H9 (cell line): ENCODE results near the gene SRSF7. TPM values are rescaled to one million over a fixed set of nuclear protein-coding genes. Genes with fewer than 3 reads are reported as not detected.

Experiments used
- DNase-seq: peaks from one replicate; pipeline ENCODE4 v3.0.0-alpha.2; 2017
- H2AFZ ChIP-seq: one replicate; pipeline ENCODE4 v1.6.1; 2013; ENCODE audit warnings: mild to moderate bottlenecking, low read length, control low read depth, moderate library complexity
- H2AK5ac ChIP-seq: 2 replicates; pipeline ENCODE4 v1.6.1; 2013; ENCODE audit warnings: low read length, control low read depth, mixed read lengths; ENCODE audit not compliant: insufficient read length
- H2BK120ac ChIP-seq: one replicate; pipeline ENCODE4 v1.6.1; 2013; ENCODE audit warnings: low read depth, mild to moderate bottlenecking, low read length, control low read depth, inconsistent platforms; ENCODE audit not compliant: poor library complexity, severe bottlenecking
- H2BK12ac ChIP-seq: 2 replicates; pipeline ENCODE4 v1.6.1; 2013; ENCODE audit warnings: low read length, control low read depth, mixed read lengths, low read depth; ENCODE audit not compliant: insufficient read length
- H2BK15ac ChIP-seq: 2 replicates; pipeline ENCODE4 v1.6.1; 2013; ENCODE audit warnings: low read depth, low read length, control low read depth
- H2BK20ac ChIP-seq: one replicate; pipeline ENCODE4 v1.6.1; 2013; ENCODE audit warnings: low read depth, mild to moderate bottlenecking, low read length, control low read depth, inconsistent platforms; ENCODE audit not compliant: poor library complexity, severe bottlenecking
- H2BK5ac ChIP-seq: 2 replicates; pipeline ENCODE4 v1.6.1; 2013; ENCODE audit warnings: low read length, control low read depth, mixed read lengths; ENCODE audit not compliant: insufficient read length
- H3K14ac ChIP-seq: 2 replicates; pipeline ENCODE4 v1.6.1; 2013; ENCODE audit warnings: low read length, control low read depth; ENCODE audit not compliant: insufficient read depth
- H3K18ac ChIP-seq: 2 replicates; pipeline ENCODE4 v1.6.1; 2013; ENCODE audit warnings: low read depth, mild to moderate bottlenecking, mixed read lengths, low read length, control low read depth; ENCODE audit not compliant: insufficient read length
- H3K23ac ChIP-seq: 2 replicates; pipeline ENCODE4 v1.6.1; 2013; ENCODE audit warnings: low read length, control low read depth, mixed read lengths, low read depth; ENCODE audit not compliant: insufficient read length
- H3K23me2 ChIP-seq: 2 replicates; pipeline ENCODE4 v1.6.1; 2013; ENCODE audit warnings: low read depth, mild to moderate bottlenecking, mixed read lengths, low read length, control low read depth; ENCODE audit not compliant: insufficient read length, poor library complexity, severe bottlenecking
- H3K27ac ChIP-seq: 2 replicates; pipeline ENCODE4 v1.5.1; 2013; ENCODE audit warnings: low read length, control low read depth, mixed read lengths, low read depth; ENCODE audit not compliant: insufficient read length
- H3K27me3 ChIP-seq: 2 replicates; pipeline ENCODE4 v1.6.1; 2013; ENCODE audit warnings: low read length, control low read depth, inconsistent platforms; ENCODE audit not compliant: insufficient read depth
- H3K4ac ChIP-seq: 2 replicates; pipeline ENCODE4 v1.6.1; 2013; ENCODE audit warnings: low read depth, mild to moderate bottlenecking, control low read depth, inconsistent platforms, low read length, moderate library complexity
- H3K4me1 ChIP-seq: 2 replicates; pipeline ENCODE4 v1.6.1; 2013; ENCODE audit warnings: low read length, control low read depth, inconsistent platforms; ENCODE audit not compliant: insufficient read depth
- H3K4me2 ChIP-seq: 2 replicates; pipeline ENCODE4 v1.6.1; 2013; ENCODE audit warnings: low read length, control low read depth, mixed read lengths; ENCODE audit not compliant: insufficient read length, insufficient read depth
- H3K56ac ChIP-seq: 2 replicates; pipeline ENCODE4 v1.6.1; 2013; ENCODE audit warnings: low read depth, mild to moderate bottlenecking, mixed read lengths, low read length, control low read depth; ENCODE audit not compliant: insufficient read length
- H3K79me1 ChIP-seq: 2 replicates; pipeline ENCODE4 v1.6.1; 2013; ENCODE audit warnings: low read depth, mild to moderate bottlenecking, moderate library complexity, low read length, control low read depth, inconsistent platforms; ENCODE audit not compliant: insufficient read depth, poor library complexity, severe bottlenecking
- H3K79me2 ChIP-seq: 2 replicates; pipeline ENCODE4 v1.6.1; 2013; ENCODE audit warnings: low read length, control low read depth, inconsistent platforms; ENCODE audit not compliant: insufficient read depth
- H3K9ac ChIP-seq: 2 replicates; pipeline ENCODE4 v1.6.1; 2013; ENCODE audit warnings: low read length, control low read depth, mixed read lengths; ENCODE audit not compliant: insufficient read length; ENCODE audit errors: extremely low read depth
- H3K9me3 ChIP-seq: one replicate; pipeline ENCODE4 v1.6.1; 2013; ENCODE audit warnings: low read depth, low read length, inconsistent platforms; ENCODE audit not compliant: control insufficient read depth
- H3T11ph ChIP-seq: one replicate; pipeline ENCODE4 v1.6.1; 2013; ENCODE audit warnings: mild to moderate bottlenecking, low read length, control low read depth, inconsistent platforms
- H4K20me1 ChIP-seq: one replicate; pipeline ENCODE4 v1.6.1; 2013; ENCODE audit not compliant: control insufficient read depth, insufficient read length, insufficient read depth
- H4K5ac ChIP-seq: 2 replicates; pipeline ENCODE4 v1.6.1; 2013; ENCODE audit warnings: low read depth, mild to moderate bottlenecking, mixed read lengths, low read length, control low read depth; ENCODE audit not compliant: insufficient read length
- H4K8ac ChIP-seq: replicated peaks from 2 replicates; pipeline ENCODE4 v1.6.1; 2013; ENCODE audit warnings: low read length, control low read depth, mixed read lengths, low read depth; ENCODE audit not compliant: insufficient read length
- H4K91ac ChIP-seq: 2 replicates; pipeline ENCODE4 v1.6.1; 2013; ENCODE audit warnings: low read depth, mild to moderate bottlenecking, moderate library complexity, mixed read lengths, low read length, control low read depth; ENCODE audit not compliant: insufficient read length
- H3K27ac Mint-ChIP-seq, 3 experiments: 2 replicates in 2 of 3; 3 replicates in 1 of 3; pipeline ENCODE4 v1.8.0; 2020 to 2021; ENCODE audit warnings: mixed read lengths in 3 of 3, mild to moderate bottlenecking in 1 of 3, moderate library complexity in 1 of 3
- H3K27me3 Mint-ChIP-seq: 2 replicates; pipeline ENCODE4 v1.8.0; 2021; ENCODE audit warnings: low read depth, mild to moderate bottlenecking, moderate library complexity, mixed read lengths
- H3K36me3 Mint-ChIP-seq, 3 experiments: 2 replicates in 2 of 3; 3 replicates in 1 of 3; pipeline ENCODE4 v1.8.0; 2020 to 2021; ENCODE audit warnings: low read depth in 3 of 3, mixed read lengths in 3 of 3; ENCODE audit not compliant: insufficient read depth in 1 of 3
- H3K4me1 Mint-ChIP-seq, 2 experiments: 2 replicates each; pipeline ENCODE4 v1.8.0; 2020; ENCODE audit warnings: mixed read lengths in 2 of 2
- H3K4me3 Mint-ChIP-seq, 2 experiments: 2 replicates in 1 of 2; 3 replicates in 1 of 2; pipeline ENCODE4 v1.8.0; 2020 to 2021; ENCODE audit warnings: mild to moderate bottlenecking in 2 of 2, mixed read lengths in 2 of 2, moderate library complexity in 1 of 2
- H3K9me3 Mint-ChIP-seq, 2 experiments: 2 replicates in 1 of 2; 3 replicates in 1 of 2; pipeline ENCODE4 v1.8.0; 2020; ENCODE audit warnings: mild to moderate bottlenecking in 2 of 2, mixed read lengths in 2 of 2, moderate library complexity in 1 of 2
- CTCF ChIP-seq: fragments of 200-600 bp; sonication (generic); conservative IDR thresholded peaks from 3 replicates; pipeline ENCODE4 v1.8.0; 2021; ENCODE audit warnings: antibody characterized with exemption, mild to moderate bottlenecking
- WGBS: extraction: QIAGEN DNeasy Blood & Tissue Kit; methylation state at CpG from one replicate; pipeline ENCODE4 v1.1.7; 2013; ENCODE audit warnings: missing lambda C conversion rate, low lambda C conversion rate, mixed read lengths; ENCODE audit not compliant: insufficient read length; ENCODE audit errors: extremely low coverage; 5-methylcytosine and 5-hydroxymethylcytosine counted together
- total RNA-seq: library from RNA; stranded (reverse); gene quantifications from 2 replicates; pipeline ENCODE4 v1.2.1, GENCODE V29; 2021

The SRSF7 gene
- total RNA-seq, 1 experiment from 2014 or later = 576 TPM

GRCh38 chr2:38765551-38765950 lies 14.4 kb upstream of the SRSF7 start:
- H2BK12ac ChIP-seq = no peak overlapping the region
- no peak overlapping the region for H2BK120ac ChIP-seq
- H3K79me1 ChIP-seq = no peaks in the 10 kb centered on the region
- no peaks in the 10 kb centered on the region for H3K23me2 ChIP-seq
- no peaks in the 10 kb centered on the region for H3K4me1 ChIP-seq
- H4K8ac ChIP-seq = no peak overlapping the region
- H3K27ac Mint-ChIP-seq = no peak overlapping the region
- no peak overlapping the region for H3K9ac ChIP-seq
- H3K4me3 Mint-ChIP-seq = no peak overlapping the region
- H2AFZ ChIP-seq = no peak overlapping the region
- H4K91ac ChIP-seq = no peak overlapping the region
- H3K4ac ChIP-seq = no peak overlapping the region
- H2BK20ac ChIP-seq = no peak overlapping the region
- no CpG with 5 or more reads among the region's 5 CpGs for WGBS
- no peak overlapping the region for H3K4me2 ChIP-seq
- H3K18ac ChIP-seq = no peak overlapping the region
- no peak overlapping the region for H3K14ac ChIP-seq
- no peak overlapping the region for H2BK5ac ChIP-seq
- no peaks in the 10 kb centered on the region for H3K9me3 Mint-ChIP-seq
- no peak overlapping the region for H3K27ac ChIP-seq
- DNase-seq = no peak
- H3K9me3 ChIP-seq = no peaks in the 10 kb centered on the region
- no peak overlapping the region for H3K23ac ChIP-seq
- no peak overlapping the region for H3T11ph ChIP-seq
- H2BK15ac ChIP-seq = no peak overlapping the region
- H2AK5ac ChIP-seq = no peak overlapping the region
- H3K27me3 Mint-ChIP-seq = no peaks in the 10 kb centered on the region
- TF ChIP-seq CTCF = no peak
- H3K56ac ChIP-seq = no peak overlapping the region
- H3K79me2 ChIP-seq = no peaks in the 10 kb centered on the region
- H3K36me3 Mint-ChIP-seq = no peaks in the 10 kb centered on the region
- H4K20me1 ChIP-seq = no peaks in the 10 kb centered on the region
- H3K27me3 ChIP-seq = no peaks in the 10 kb centered on the region
- H3K4me1 Mint-ChIP-seq = no peaks in the 10 kb centered on the region
- H4K5ac ChIP-seq = no peak overlapping the region
